AG04450 (cell line): ENCODE measurements around the gene NBPF3. TPM values are rescaled to one million over a fixed set of nuclear protein-coding genes. Genes with fewer than 3 reads are reported as not detected.

ENCODE experiments used
- CTCF ChIA-PET: fragments of 300-600, 350-600 bp; formaldehyde crosslinking; extraction: SDS; loops from one replicate; lab custom pipeline; 2022; ENCODE audit warnings: antibody characterized with exemption, inconsistent platforms; lab: Charles Lee
- POLR2A ChIA-PET: fragments of 350-600 bp; formaldehyde crosslinking; extraction: SDS; loops from one replicate; lab custom pipeline; 2021; ENCODE audit warnings: antibody characterized with exemption, inconsistent platforms; lab: Yijun Ruan, JAX
- DNase-seq: peaks from one replicate; pipeline ENCODE4 v3.0.0-alpha.2; 2011; ENCODE audit warnings: low read depth, low spot score
- H3K27ac ChIP-seq: one replicate; pipeline ENCODE4 v1.5.1; 2012; ENCODE audit warnings: low read depth, low read length, control low read depth
- H3K27me3 ChIP-seq: one replicate; pipeline ENCODE4 v1.6.0; 2012; ENCODE audit warnings: low read length; ENCODE audit not compliant: control insufficient read depth, insufficient read depth
- H3K4me3 ChIP-seq: 2 replicates; pipeline ENCODE4 v1.5.1; 2011; ENCODE audit warnings: mild to moderate bottlenecking, low read depth, low read length, control low read depth
- H3K9me3 ChIP-seq: 2 replicates; pipeline ENCODE4 v1.5.1; 2012; ENCODE audit warnings: low read length; ENCODE audit not compliant: control insufficient read depth, insufficient read depth
- polyA plus RNA-seq: library from polyadenylated mRNA; depleted of rRNA; stranded (reverse); fragments of >200 nt; gene quantifications from 2 replicates; pipeline ENCODE4 v1.2.3, GENCODE V29; 2011
- TF ChIP-seq, protein P1 (sequence below): IDR thresholded peaks from 2 replicates; pipeline ENCODE4 v1.5.1; 2011; ENCODE audit warnings: low read depth, low read length, control low read depth, inconsistent platforms

NBPF3 gene
- polyA plus RNA-seq, 1 experiment = 23.8 TPM

DNA sequence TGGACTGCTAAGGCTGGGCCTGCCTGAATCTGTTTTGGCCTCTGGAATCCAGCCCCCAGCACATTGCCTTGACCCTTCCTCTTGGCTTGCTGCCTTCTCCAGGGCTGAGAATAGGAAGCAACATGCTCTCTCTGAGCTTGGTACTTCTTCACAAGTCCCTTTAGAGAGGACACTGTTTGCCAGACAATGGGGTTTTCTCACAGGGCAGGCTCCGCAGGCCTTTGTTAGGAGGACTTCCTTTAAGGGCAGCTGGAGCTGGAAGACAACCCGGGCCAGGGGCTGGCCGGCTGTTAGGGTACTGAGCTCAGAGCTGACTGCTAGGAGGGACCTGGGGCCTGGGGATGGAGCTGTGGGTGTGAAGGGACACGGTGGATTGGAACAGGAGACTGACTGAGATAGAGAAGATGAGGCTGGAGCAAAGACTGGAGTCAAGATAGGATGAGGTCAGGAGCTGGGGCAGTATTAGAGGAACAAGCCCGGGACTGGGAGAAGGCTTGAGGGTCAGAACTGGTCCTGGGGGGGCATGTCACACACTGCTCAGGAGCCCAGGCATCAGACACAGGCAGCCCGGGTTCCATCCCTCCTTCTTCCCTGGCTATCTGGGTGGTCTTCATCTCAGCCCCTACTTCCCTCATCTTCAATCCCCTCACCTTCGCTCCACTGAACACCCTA lies 63.9 kb downstream of the NBPF3 start:
- DNase-seq = no peak
- ChIA-PET CTCF (interaction anchor here (0.5 kb wide), 1 partner anchor 124 kb away, joined by 3 read pairs; no protein-coding TSS in a partner anchor), POLR2A (no interaction called here)
- H3K27ac ChIP-seq = no peak overlapping the region
- peaks cover 2% of the 10 kb centered on the region for H3K9me3 ChIP-seq
- H3K4me3 ChIP-seq = no peak overlapping the region
- H3K27me3 ChIP-seq = peaks cover 13% of the 10 kb centered on the region
- TF ChIP-seq, protein P1, sequence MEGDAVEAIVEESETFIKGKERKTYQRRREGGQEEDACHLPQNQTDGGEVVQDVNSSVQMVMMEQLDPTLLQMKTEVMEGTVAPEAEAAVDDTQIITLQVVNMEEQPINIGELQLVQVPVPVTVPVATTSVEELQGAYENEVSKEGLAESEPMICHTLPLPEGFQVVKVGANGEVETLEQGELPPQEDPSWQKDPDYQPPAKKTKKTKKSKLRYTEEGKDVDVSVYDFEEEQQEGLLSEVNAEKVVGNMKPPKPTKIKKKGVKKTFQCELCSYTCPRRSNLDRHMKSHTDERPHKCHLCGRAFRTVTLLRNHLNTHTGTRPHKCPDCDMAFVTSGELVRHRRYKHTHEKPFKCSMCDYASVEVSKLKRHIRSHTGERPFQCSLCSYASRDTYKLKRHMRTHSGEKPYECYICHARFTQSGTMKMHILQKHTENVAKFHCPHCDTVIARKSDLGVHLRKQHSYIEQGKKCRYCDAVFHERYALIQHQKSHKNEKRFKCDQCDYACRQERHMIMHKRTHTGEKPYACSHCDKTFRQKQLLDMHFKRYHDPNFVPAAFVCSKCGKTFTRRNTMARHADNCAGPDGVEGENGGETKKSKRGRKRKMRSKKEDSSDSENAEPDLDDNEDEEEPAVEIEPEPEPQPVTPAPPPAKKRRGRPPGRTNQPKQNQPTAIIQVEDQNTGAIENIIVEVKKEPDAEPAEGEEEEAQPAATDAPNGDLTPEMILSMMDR = no peak

DNA sequence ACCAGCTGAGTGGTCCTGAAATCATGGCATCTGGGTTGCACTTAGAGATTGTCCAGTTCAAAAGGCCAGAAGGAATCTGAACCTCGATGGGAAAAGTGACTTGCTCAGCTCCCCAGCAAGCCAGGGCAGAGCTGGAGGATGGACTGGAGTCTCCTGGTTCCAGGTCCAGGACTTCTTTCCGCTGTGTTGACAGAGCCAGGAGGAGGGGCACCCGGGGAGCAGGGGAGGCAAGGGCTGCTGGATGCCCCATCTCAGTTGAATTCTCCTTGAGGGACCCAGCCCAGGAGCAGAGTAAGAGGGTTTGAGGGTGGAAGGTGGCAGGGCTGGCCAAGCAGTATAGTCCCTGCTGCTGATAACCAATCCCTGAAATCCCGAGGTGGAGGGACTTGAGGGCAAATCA lies 66.9 kb downstream of the NBPF3 start:
- Histone ChIP-seq H3K9me3 (no peaks in the 10 kb centered on the region; the same call in 1 of the 2 replicates), H3K27ac (no peak overlapping the region), H3K27me3 (peaks cover 26% of the 10 kb centered on the region), H3K4me3 (no peak overlapping the region)
- POLR2A ChIA-PET = no interaction called here
- CTCF ChIA-PET = interaction anchor here (1.0 to 1.4 kb wide), 3 partner anchors 29 to 136 kb away, joined by 3 to 5 read pairs (median 3); no protein-coding TSS in a partner anchor
- TF ChIP-seq, protein P1 = no peak
- no peak for DNase-seq

DNA sequence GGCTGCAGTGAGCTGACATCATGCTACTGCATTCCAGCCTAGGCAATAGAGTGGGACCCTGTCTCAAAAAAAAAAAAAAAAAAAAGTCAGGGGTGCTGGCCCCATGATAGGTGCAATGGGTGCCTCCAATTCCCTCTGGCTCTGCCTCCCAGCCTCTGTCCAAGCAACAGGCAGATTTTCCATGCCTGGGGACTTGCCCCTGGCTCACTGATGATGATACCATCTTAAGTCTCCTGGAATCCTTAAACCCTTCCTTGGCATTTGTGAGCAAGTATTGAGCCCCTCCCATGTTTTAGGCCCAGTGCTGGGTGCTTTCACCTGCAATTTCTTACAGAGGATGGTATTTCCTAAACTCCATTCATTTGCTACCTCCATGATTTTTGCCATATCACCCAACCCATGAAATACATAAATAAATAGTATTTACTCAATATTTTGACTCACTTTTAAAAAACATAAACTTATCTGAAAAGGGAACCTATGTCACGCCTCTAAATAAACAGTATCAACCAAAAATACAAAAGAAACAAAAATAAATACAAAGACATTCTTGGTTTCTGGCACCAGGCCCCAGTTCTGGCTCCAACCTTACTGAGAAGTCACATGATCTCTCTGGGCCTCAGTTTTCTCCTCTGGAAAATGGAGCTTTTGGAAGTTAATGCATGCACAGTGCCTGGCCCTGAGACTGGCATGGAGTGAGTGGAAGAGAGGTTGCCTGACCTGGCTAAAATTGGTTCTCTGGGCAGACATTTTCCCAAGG lies 67.8 kb downstream of the NBPF3 start:
- no peak for DNase-seq
- POLR2A ChIA-PET = no interaction called here
- CTCF ChIA-PET = interaction anchor here (0.5 to 2.5 kb wide), 4 partner anchors 9 to 136 kb away, joined by 3 to 14 read pairs (median 4); no protein-coding TSS in a partner anchor
- TF ChIP-seq, protein P1 = no peak
- H3K27ac ChIP-seq = no peak overlapping the region
- no peaks in the 10 kb centered on the region; the same call in 1 of the 2 replicates for H3K9me3 ChIP-seq
- peaks cover 27% of the 10 kb centered on the region for H3K27me3 ChIP-seq
- H3K4me3 ChIP-seq = no peak overlapping the region

DNA sequence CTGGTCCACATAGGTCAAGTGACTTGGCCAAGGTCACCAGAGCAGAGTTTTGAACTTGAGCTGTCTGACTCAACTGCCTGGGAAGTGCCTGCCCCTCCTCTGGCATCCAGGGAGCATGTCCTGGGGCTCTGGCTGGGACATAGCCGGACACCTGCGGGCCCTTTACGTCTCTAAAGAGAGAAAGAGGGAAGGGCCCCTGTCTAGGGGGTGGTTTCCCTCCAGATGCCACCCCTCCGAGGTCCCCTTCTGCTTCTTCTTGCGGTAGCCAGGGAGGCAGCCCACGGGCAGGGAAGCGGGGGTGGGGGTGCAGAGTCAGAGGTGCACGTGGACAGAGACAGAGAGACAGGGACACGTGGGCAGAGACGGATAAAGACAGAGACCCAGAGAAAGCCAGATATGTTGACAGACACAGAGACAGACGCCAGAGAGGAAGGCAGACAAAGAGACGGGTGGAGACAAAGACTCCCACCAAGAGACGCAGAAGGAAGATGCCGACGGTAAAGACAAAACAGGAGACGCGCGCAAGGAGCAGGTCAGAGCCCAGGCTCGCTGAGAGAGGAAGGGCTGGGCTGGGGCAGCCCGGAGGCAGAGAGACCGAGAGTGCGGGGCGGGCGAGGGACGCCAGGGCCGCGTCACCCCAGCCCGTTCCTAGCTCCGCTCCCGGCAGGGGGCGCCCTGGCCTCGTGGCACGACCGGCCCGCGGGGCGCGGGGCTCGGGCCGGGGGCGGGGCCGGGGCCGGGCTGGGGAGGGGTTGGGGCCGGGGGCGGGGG lies 68.8 kb downstream of the NBPF3 start:
- Histone ChIP-seq H3K27ac (no peak overlapping the region), H3K9me3 (no peaks in the 10 kb centered on the region; the same call in 1 of the 2 replicates), H3K27me3 (peaks cover 33% of the 10 kb centered on the region), H3K4me3 (peak overlapping the region; percentile 33)
- CTCF ChIA-PET = interaction anchor here (0.5 to 2.5 kb wide), 5 partner anchors 10 to 87 kb away, joined by 3 to 14 read pairs (median 3); no protein-coding TSS in a partner anchor
- POLR2A ChIA-PET = no interaction called here
- TF ChIP-seq, protein P1 = peak; percentile 48
- DNase-seq = no peak
